ENCODE results near the gene MRPS11. TPM values are rescaled to one million over a fixed set of nuclear protein-coding genes. Genes with fewer than 3 reads are reported as not detected.

The MRPS11 gene
- total RNA-seq, 1 donor from 2014 or later = 75.6 TPM

- intact Hi-C loops (cut with micrococcal nuclease) = no loop called here
- H3K4me1 ChIP-seq = peaks cover 8% of the 10 kb centered on the region
- peaks cover 14% of the 10 kb centered on the region for H3K27me3 ChIP-seq (ENCODE audit: low read depth)
- H3K4me3 ChIP-seq = no peak overlapping the region
- no peak for DNase-seq
- H3K36me3 ChIP-seq = no peaks in the 10 kb centered on the region
- H3K9me3 ChIP-seq (replicated peaks) = no peaks in the 10 kb centered on the region
- no peak overlapping the region for H3K27ac ChIP-seq (replicated peaks)
- TF ChIP-seq, protein P1, sequence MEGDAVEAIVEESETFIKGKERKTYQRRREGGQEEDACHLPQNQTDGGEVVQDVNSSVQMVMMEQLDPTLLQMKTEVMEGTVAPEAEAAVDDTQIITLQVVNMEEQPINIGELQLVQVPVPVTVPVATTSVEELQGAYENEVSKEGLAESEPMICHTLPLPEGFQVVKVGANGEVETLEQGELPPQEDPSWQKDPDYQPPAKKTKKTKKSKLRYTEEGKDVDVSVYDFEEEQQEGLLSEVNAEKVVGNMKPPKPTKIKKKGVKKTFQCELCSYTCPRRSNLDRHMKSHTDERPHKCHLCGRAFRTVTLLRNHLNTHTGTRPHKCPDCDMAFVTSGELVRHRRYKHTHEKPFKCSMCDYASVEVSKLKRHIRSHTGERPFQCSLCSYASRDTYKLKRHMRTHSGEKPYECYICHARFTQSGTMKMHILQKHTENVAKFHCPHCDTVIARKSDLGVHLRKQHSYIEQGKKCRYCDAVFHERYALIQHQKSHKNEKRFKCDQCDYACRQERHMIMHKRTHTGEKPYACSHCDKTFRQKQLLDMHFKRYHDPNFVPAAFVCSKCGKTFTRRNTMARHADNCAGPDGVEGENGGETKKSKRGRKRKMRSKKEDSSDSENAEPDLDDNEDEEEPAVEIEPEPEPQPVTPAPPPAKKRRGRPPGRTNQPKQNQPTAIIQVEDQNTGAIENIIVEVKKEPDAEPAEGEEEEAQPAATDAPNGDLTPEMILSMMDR (IDR thresholded peaks at IDR 0.05; ENCODE audit: borderline replicate concordance) = no peak
Observed at GRCh38 chr15:88449581-88449980, 17.9 kb upstream of the MRPS11 start.

DNA sequence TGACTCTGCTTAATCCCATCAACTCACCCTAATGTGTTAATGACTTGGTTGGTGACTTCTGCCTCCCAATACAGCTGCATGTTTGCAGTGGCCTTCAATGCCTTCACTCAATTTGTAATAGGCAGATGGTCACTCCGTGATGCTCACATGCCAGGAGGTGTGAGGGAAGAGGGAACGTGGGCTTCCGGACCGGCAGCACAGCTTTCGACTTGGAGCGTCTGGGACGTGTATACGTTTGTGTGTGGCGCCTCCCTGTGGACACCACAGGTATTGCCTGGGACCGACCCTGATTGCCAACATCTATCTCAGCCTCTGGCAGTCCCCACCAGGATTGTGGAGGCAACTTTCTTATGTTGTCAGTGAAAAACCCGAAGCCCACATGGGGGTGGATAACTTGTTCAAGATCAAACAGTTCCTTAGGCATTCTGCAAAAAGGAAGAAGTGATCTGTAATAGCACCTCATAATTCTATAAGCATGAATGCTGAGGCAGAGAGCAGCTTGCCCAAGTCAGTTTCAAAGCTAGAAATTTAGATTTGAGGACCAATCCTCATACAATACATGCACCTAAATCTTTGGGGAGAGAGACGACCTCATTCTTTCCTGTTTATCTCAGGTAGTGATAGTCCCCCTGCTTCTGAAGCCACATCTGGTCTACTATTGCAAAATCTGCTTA is 17.2 kb upstream of the MRPS11 start:
- intact Hi-C loops (cut with micrococcal nuclease) = no loop called here
- DNase-seq = peak; percentile 51
- Histone ChIP-seq H3K4me1 (peaks cover 15% of the 10 kb centered on the region), H3K9me3 (replicated peaks) (no peaks in the 10 kb centered on the region), H3K27ac (replicated peaks) (no peak overlapping the region), H3K27me3 (ENCODE audit: low read depth) (peaks cover 14% of the 10 kb centered on the region), H3K36me3 (no peaks in the 10 kb centered on the region), H3K4me3 (no peak overlapping the region)
- TF ChIP-seq, protein P1 (IDR thresholded peaks at IDR 0.05; ENCODE audit: borderline replicate concordance) = peak; percentile 75

DNA sequence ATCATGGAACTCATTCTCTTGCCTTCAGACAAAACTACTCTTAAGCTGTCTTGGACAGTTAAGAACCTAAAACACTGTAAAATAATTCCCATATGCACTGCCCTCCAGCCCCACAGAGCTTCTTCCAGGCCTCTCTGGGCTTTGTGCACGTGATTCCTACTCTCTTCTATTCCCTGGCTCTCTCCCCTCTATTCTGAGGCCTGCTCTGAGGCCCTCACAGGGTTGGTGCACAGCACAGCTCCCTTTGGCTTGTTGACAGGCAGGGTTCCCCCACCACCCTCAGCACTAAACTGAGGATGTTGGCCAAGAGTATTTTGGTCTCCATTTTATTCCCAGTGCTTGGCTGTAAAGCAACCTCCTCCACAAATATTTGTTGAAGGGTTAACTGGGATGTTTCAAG is 13.9 kb upstream of the MRPS11 start:
- peaks cover 14% of the 10 kb centered on the region for H3K27me3 ChIP-seq (ENCODE audit: low read depth)
- H3K4me1 ChIP-seq = peaks cover 18% of the 10 kb centered on the region
- H3K9me3 ChIP-seq (replicated peaks) = no peaks in the 10 kb centered on the region
- TF ChIP-seq, protein P1 (IDR thresholded peaks at IDR 0.05; ENCODE audit: borderline replicate concordance) = no peak
- H3K36me3 ChIP-seq = peaks cover 11% of the 10 kb centered on the region
- H3K27ac ChIP-seq (replicated peaks) = no peak overlapping the region
- no peak overlapping the region for H3K4me3 ChIP-seq
- DNase-seq = no peak
- intact Hi-C loops (cut with micrococcal nuclease) = no loop called here

GRCh38 chr15:88454236-88454635 is 13.3 kb upstream of the MRPS11 start:
- Histone ChIP-seq H3K4me3 (no peak overlapping the region), H3K36me3 (peaks cover 17% of the 10 kb centered on the region), H3K27me3 (ENCODE audit: low read depth) (peaks cover 8% of the 10 kb centered on the region), H3K9me3 (replicated peaks) (no peaks in the 10 kb centered on the region), H3K4me1 (peaks cover 18% of the 10 kb centered on the region), H3K27ac (replicated peaks) (no peak overlapping the region)
- TF ChIP-seq, protein P1 (IDR thresholded peaks at IDR 0.05; ENCODE audit: borderline replicate concordance) = no peak
- DNase-seq = no peak
- intact Hi-C loops (cut with micrococcal nuclease) = no loop called here

GRCh38 chr15:88454867-88455810 is 12.4 kb upstream of the MRPS11 start:
- intact Hi-C loops (cut with micrococcal nuclease) = no loop called here
- Histone ChIP-seq H3K36me3 (peaks cover 26% of the 10 kb centered on the region), H3K27me3 (ENCODE audit: low read depth) (peaks cover under 1% of the 10 kb centered on the region), H3K27ac (replicated peaks) (peak overlapping the region; percentile 6), H3K9me3 (replicated peaks) (no peaks in the 10 kb centered on the region), H3K4me3 (no peak overlapping the region), H3K4me1 (peaks cover 18% of the 10 kb centered on the region)
- TF ChIP-seq, protein P1 (IDR thresholded peaks at IDR 0.05; ENCODE audit: borderline replicate concordance) = peak; percentile 72
- DNase-seq = peak; percentile 52

All from left ventricle myocardium inferior (tissue), 1 donor.